Endothelial cell of umbilical vein (primary cell): Measurements from ENCODE around the gene FAM210B. TPM values are rescaled to one million over a fixed set of nuclear protein-coding genes. Genes with fewer than 3 reads are reported as not detected.

ENCODE experiments used
- BruUV-seq: library from RNA; stranded (reverse); fragments of 400-500 nt; replicated peaks from 2 replicates; lab custom pipeline; 2021; lab: Mats Ljungman, UMichigan
- CTCF ChIA-PET: fragments of 300-600, 350-600 bp; sonication (Branson Sonifier 250); formaldehyde crosslinking; loops from one replicate; lab custom pipeline; 2021; ENCODE audit warnings: antibody characterized with exemption, inconsistent platforms; lab: Charles Lee
- POLR2A ChIA-PET: fragments of 300-600, 350-600 bp; sonication (Branson Sonifier 250); formaldehyde crosslinking; loops from one replicate; lab custom pipeline; 2021; ENCODE audit warnings: antibody characterized with exemption, inconsistent platforms; lab: Charles Lee
- DNase-seq: peaks from one replicate; pipeline ENCODE4 v3.0.0-alpha.2; 2011; ENCODE audit warnings: low read depth, low spot score
- FAIRE-seq: peaks from 2 replicates; lab custom pipeline; 2011; peaks lifted over from hg19 to GRCh38; lab: Jason Lieb, UNC
- H2AFZ ChIP-seq: 2 replicates; pipeline ENCODE4 v1.6.0; 2012; ENCODE audit warnings: low read depth, low read length, control low read depth, inconsistent platforms
- H3K27ac ChIP-seq: 2 replicates; pipeline ENCODE4 v1.5.1; 2011; ENCODE audit warnings: low read depth, mild to moderate bottlenecking, control low read depth, low read length, moderate library complexity; ENCODE audit not compliant: insufficient read depth
- H3K27me3 ChIP-seq, 2 experiments: 2 replicates each; pipeline versions ENCODE4 v1.6.0 to v1.6.1; 2011; ENCODE audit warnings: low read length in 2 of 2, mixed read lengths in 1 of 2; ENCODE audit not compliant: control insufficient read depth in 2 of 2, insufficient read depth in 2 of 2
- H3K36me3 ChIP-seq, 2 experiments: 2 replicates in 1 of 2; 3 replicates in 1 of 2; pipeline ENCODE4 v1.5.1; 2011; ENCODE audit warnings: low read length in 2 of 2, mild to moderate bottlenecking in 1 of 2, moderate library complexity in 1 of 2; ENCODE audit not compliant: control insufficient read depth in 2 of 2, insufficient read depth in 2 of 2; ENCODE audit errors: extremely low read depth in 1 of 2
- H3K4me1 ChIP-seq: 3 replicates; pipeline ENCODE4 v1.5.1; 2011; ENCODE audit warnings: mild to moderate bottlenecking, low read length; ENCODE audit not compliant: control insufficient read depth, insufficient read depth; ENCODE audit errors: extremely low read depth
- H3K4me2 ChIP-seq: 2 replicates; pipeline ENCODE4 v1.6.1; 2011; ENCODE audit warnings: low read length, control low read depth, mixed read lengths; ENCODE audit not compliant: insufficient read depth
- H3K4me3 ChIP-seq, 3 experiments: fragments of 200-600 bp in 1 of 3; sonication (generic), shearing (Covaris generic) in 1 of 3; replicated peaks in 1 of 3; 2 replicates each; pipeline ENCODE4 v1.5.1; 2011 to 2016; ENCODE audit warnings: control low read depth in 3 of 3, low read length in 3 of 3, mild to moderate bottlenecking in 2 of 3, inconsistent platforms in 1 of 3, low read depth in 1 of 3, moderate library complexity in 1 of 3; ENCODE audit not compliant: insufficient read depth in 1 of 3
- H3K79me2 ChIP-seq: 2 replicates; pipeline ENCODE4 v1.6.0; 2012; ENCODE audit warnings: low read length, inconsistent platforms; ENCODE audit not compliant: control insufficient read depth, insufficient read depth
- H3K9ac ChIP-seq: replicated peaks from 2 replicates; pipeline ENCODE3; 2011; ENCODE audit warnings: low read length, control low read depth; ENCODE audit not compliant: insufficient read depth; ENCODE audit errors: extremely low read depth
- H3K9me1 ChIP-seq: replicated peaks from 3 replicates; pipeline ENCODE4 v1.6.0; 2011; ENCODE audit warnings: mild to moderate bottlenecking, low read length; ENCODE audit not compliant: control insufficient read depth, insufficient read depth; ENCODE audit errors: extremely low read depth
- H3K9me3 ChIP-seq: replicated peaks from 2 replicates; pipeline ENCODE4 v1.5.1; 2012; ENCODE audit warnings: low read length, inconsistent platforms; ENCODE audit not compliant: control insufficient read depth, insufficient read depth
- H4K20me1 ChIP-seq: replicated peaks from 2 replicates; pipeline ENCODE3; 2011; ENCODE audit warnings: mild to moderate bottlenecking, low read length; ENCODE audit not compliant: control insufficient read depth, insufficient read depth; ENCODE audit errors: extremely low read depth
- EZH2 ChIP-seq: IDR thresholded peaks from 2 replicates; pipeline ENCODE4 v1.6.1; 2012; ENCODE audit warnings: borderline replicate concordance, low read depth, mild to moderate bottlenecking, moderate library complexity, low read length, inconsistent platforms; ENCODE audit not compliant: severe bottlenecking
- FOS ChIP-seq: IDR thresholded peaks from 2 replicates; pipeline ENCODE4 v1.6.1; 2011; ENCODE audit warnings: mild to moderate bottlenecking, low read length, moderate library complexity, borderline replicate concordance; ENCODE audit not compliant: insufficient read depth
- GATA2 ChIP-seq: IDR thresholded peaks from 2 replicates; pipeline ENCODE4 v1.7.0; 2011; ENCODE audit warnings: low read depth, mild to moderate bottlenecking, moderate library complexity, mixed read lengths, low read length; ENCODE audit not compliant: insufficient read length, insufficient read depth
- JUN ChIP-seq: IDR thresholded peaks from 2 replicates; pipeline ENCODE4 v1.6.1; 2011; ENCODE audit warnings: borderline replicate concordance, low read depth; ENCODE audit not compliant: insufficient read length, insufficient read depth
- MYC ChIP-seq: IDR thresholded peaks from one replicate; pipeline ENCODE4 v1.6.1; 2011; ENCODE audit warnings: mild to moderate bottlenecking, low read depth, low read length
- POLR2A ChIP-seq: IDR thresholded peaks from 2 replicates; pipeline ENCODE4 v1.6.1; 2012; ENCODE audit warnings: low read depth, mild to moderate bottlenecking, control low read depth, low read length
- POLR2AphosphoS5 ChIP-seq: IDR thresholded peaks from 2 replicates; pipeline ENCODE4 v1.6.1; 2012; ENCODE audit warnings: low read depth, mild to moderate bottlenecking, control low read depth, low read length, moderate library complexity; ENCODE audit not compliant: insufficient read depth
- dilution Hi-C: fragments of 300-500 bp; cut with MboI; formaldehyde crosslinking; loops from one replicate; pipeline ENCODE4 v1.15.0; 2019; ENCODE audit warnings: low sequenced_read_pairs; ENCODE audit not compliant: extremely low pct_ligation_motif_present
- intact Hi-C: fragments of 100-400 bp; cut with micrococcal nuclease; formaldehyde crosslinking; loops from one replicate; pipeline ENCODE4 v1.10.0; 2022
- polyA plus RNA-seq, 4 experiments: library from polyadenylated mRNA; depleted of rRNA in 3 of 4; stranded (reverse) in 3 of 4; unstranded in 1 of 4; fragments of >200 nt; gene quantifications; 2 replicates each; pipeline versions ENCODE4 v1.2.1 to v1.2.3, GENCODE V29; 2011 to 2012; ENCODE audit warnings: missing spikeins in 1 of 4
- total RNA-seq: library from RNA; stranded (reverse); gene quantifications from 2 replicates; pipeline ENCODE4 v1.2.3, GENCODE V29; 2021
- TF ChIP-seq, protein P1 (sequence below): IDR thresholded peaks from 2 replicates; pipeline ENCODE4 v1.6.1; 2011; ENCODE audit not compliant: insufficient read depth, insufficient read length
- TF ChIP-seq, protein P2 (sequence below), 2 donors: IDR thresholded peaks; 1 replicate in 1 of 2; 2 replicates in 1 of 2; pipeline ENCODE4 v1.5.1; 2011; ENCODE audit warnings: low read length in 2 of 2, mild to moderate bottlenecking in 2 of 2, moderate library complexity in 2 of 2, control low read depth in 1 of 2, inconsistent platforms in 1 of 2, low read depth in 1 of 2; ENCODE audit not compliant: insufficient read depth in 1 of 2; ENCODE audit errors: extremely low read depth in 1 of 2

FAM210B gene
- total and polyA plus RNA-seq, 2 donors (not counting 3 experiments of a cell fraction or from before 2014, with no cell fraction given) = 24.6 to 37.6 TPM

DNA sequence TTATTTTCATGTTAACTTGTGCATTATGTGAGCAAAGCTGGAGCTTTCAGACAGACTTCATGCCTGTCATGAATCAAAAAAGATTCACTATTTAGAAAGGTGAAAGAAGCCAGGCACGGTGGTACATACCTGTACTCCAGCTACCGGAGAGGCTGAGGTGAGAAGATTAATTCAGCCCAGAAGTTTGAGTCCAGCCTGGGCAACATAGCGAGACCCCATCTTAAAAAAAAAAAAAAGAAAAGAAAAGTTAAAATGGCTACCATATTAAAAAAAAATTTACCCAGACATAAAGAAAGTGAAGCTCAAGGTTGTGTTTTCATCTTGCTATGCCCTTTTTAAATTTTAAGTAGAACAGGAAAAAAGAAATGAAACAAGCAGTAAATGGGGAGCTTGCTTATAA lies 54.2 kb downstream of the FAM210B start:
- ChIA-PET CTCF (interaction anchor here (1.5 to 1.7 kb wide), 2 partner anchors 46 to 56 kb away, joined by 3 to 5 read pairs; no protein-coding TSS in a partner anchor), POLR2A (no interaction called here)
- H3K9me1 ChIP-seq = no peaks in the 10 kb centered on the region
- no peaks in the 10 kb centered on the region for H4K20me1 ChIP-seq
- dilution Hi-C loops (no loop called here), intact Hi-C loops (no loop called here)
- H2AFZ ChIP-seq = no peak overlapping the region
- H3K79me2 ChIP-seq = no peaks in the 10 kb centered on the region
- H3K4me1 ChIP-seq = peaks cover 6% of the 10 kb centered on the region
- no peaks in the 10 kb centered on the region for H3K27me3 ChIP-seq
- DNase-seq (no peak), FAIRE-seq (no peak)
- H3K9me3 ChIP-seq = no peaks in the 10 kb centered on the region
- H3K27ac ChIP-seq = no peak overlapping the region
- no peak overlapping the region for H3K4me3 ChIP-seq
- H3K4me2 ChIP-seq = no peak overlapping the region
- no peaks in the 10 kb centered on the region for H3K36me3 ChIP-seq
- BruUV-seq = no TSS peak
- no peak overlapping the region for H3K9ac ChIP-seq
- TF ChIP-seq FOS (no peak), POLR2AphosphoS5 (no peak), GATA2 (no peak), EZH2 (no peak), POLR2A (no peak), MYC (no peak), JUN (no peak)
- TF ChIP-seq, protein P1, sequence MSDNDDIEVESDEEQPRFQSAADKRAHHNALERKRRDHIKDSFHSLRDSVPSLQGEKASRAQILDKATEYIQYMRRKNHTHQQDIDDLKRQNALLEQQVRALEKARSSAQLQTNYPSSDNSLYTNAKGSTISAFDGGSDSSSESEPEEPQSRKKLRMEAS = no peak
- TF ChIP-seq, protein P2, sequence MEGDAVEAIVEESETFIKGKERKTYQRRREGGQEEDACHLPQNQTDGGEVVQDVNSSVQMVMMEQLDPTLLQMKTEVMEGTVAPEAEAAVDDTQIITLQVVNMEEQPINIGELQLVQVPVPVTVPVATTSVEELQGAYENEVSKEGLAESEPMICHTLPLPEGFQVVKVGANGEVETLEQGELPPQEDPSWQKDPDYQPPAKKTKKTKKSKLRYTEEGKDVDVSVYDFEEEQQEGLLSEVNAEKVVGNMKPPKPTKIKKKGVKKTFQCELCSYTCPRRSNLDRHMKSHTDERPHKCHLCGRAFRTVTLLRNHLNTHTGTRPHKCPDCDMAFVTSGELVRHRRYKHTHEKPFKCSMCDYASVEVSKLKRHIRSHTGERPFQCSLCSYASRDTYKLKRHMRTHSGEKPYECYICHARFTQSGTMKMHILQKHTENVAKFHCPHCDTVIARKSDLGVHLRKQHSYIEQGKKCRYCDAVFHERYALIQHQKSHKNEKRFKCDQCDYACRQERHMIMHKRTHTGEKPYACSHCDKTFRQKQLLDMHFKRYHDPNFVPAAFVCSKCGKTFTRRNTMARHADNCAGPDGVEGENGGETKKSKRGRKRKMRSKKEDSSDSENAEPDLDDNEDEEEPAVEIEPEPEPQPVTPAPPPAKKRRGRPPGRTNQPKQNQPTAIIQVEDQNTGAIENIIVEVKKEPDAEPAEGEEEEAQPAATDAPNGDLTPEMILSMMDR (IDR thresholded peaks at IDR 0.05; ENCODE audit: extremely low read depth in 1 of 2, insufficient read depth in 1 of 2, low read depth in 1 of 2, low read length in 2 of 2) = no peak
